Sciatic nerve (tissue), 2 donors: ENCODE measurements around the gene EIF1AX. TPM values are rescaled to one million over a fixed set of nuclear protein-coding genes. Genes with fewer than 3 reads are reported as not detected.
"Not testable (repeated sequence)": the region's sequence is repeated elsewhere in the genome, so short reads cannot be mapped to it uniquely, and the experiment has no call there.

Experiments used
- ATAC-seq: fragments of 200-7000 bp; cut with Tn5 transposase; one replicate; pipeline ENCODE4 v1.9.1; 2020; ENCODE audit warnings: mild to moderate bottlenecking, moderate library complexity
- DNase-seq: peaks from one replicate; pipeline ENCODE4 v3.0.0-alpha.2; 2020; ENCODE audit warnings: low spot score
- intact Hi-C: fragments of 100-400 bp; cut with DNase I; formaldehyde crosslinking; loops from one replicate; pipeline ENCODE4 v1.14.2; 2022
- total RNA-seq: library from RNA; stranded (reverse); fragmentation: NEBNext Ultra II Directional; extraction: Animal tissue kit (Norgen Biotek cat#: 25700); gene quantifications from one replicate; pipeline ENCODE4 v1.2.1, GENCODE V29; 2021
- donor health status: DM: no; HTN: no; CAD: no.
- donor health status: DM: no; HTN: no; CAD: no.

EIF1AX gene, protein sequence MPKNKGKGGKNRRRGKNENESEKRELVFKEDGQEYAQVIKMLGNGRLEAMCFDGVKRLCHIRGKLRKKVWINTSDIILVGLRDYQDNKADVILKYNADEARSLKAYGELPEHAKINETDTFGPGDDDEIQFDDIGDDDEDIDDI
- total RNA-seq: 82.4 TPM

DNA sequence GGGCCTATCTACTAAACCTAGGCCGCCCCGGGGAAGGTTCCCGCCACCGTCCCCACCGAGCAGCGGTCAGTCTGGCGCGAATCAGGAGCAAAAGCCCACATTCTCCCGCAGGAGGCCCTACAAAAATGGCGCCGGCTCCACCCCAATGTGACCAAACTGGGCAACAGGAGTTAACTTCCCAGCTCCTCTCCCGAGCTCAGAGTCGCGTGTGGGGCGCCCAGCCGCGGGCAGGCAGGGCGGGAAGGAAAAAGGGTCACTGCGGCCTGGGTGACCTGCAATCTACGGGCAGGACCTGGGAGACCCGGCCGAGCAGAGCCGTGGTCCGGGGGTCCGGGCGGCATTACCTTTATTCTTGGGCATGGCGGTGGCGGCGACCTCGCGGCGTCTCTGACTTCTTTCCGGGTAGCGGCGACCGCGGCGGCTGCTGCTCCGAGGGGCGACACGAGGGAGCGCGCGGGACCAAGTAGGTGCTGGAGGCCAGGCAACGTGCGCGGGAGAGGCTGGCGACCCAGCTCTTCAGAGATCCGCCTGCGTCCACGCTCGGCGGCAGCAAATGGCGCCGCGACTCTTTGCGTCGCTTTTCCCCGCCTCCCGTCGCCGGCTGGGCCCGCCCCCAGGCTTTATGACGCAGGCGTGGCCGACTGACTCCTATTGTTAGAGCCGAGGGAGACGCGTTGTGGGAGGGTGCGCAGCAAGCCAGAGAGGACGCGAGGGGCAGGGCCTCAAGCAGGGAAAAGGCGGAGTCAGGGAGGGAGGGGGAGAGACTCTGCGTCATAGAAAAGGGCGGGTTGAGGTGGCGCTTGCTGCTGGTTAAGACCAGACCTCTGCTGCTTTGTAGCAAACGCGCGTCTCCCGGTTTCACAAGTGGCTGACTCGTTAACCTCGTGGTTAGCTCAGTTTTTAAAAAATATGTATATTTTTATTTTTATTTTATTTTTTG, at the start of gene EIF1AX:
Gene EIF1AX (minus strand): TSS at position 558 of the 940 bp plus-strand sequence. CDS start 198 bp downstream, at position 360.
- ATAC-seq: peak; percentile 99
- intact Hi-C loops: no loop called here

DNA sequence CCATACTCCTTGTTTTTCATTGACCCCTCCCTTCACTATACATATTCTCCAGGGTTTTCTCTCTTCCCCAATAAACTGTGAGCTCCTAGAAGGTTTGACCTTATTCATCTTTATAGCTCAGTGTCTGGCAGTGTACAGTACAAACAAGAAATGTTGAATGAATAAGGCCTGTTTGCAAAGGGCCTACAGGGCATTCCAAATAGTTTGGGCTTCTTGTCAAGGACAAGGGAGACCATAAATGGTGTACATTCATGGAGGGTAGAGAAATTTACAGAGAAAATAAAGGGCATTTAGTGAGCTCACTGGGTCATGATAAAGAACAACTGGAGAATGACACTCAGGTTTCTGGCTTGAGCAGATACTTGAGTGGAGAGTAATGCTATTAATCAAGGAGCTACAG, 47.5 kb upstream of the EIF1AX start:
- DNase-seq (no peak), ATAC-seq (no peak)
- intact Hi-C loops: no loop called here

More for the DNA sequence above, at the start of gene EIF1AX:
- peak; percentile 99 for DNase-seq

DNA sequence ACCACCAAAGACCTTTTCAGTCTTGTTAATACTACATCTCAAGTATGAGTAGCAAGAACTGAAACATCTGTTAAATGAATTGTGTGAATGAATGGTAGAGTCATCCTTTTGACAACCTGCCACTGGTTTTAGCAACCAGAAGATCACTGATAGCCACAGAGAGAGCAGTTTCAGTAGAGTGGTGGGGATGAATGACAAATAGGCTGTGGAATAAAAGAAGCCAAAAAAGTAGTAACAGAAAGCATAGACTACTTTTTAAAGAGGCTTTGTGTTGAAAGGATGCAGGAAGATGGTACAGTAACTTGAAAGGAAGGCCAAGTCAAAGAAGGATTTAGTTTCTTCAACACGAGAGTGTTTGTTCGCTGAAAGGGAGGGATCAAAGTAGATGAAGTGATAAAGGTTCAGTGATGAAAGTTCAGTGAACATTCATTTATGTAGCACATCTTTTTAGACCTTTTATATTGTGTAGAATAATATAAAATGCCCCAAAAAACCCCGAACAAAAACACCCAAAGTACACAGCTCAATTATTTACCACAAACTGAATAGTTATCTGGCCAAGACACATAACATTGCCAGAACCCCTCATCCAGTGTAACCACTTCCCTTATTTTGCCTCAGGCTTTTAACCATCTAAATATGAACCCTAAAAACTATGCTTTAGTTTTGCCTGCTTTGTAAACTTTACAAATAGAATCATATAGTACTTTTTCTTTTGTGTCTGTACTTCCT, 40.1 kb upstream of the EIF1AX start:
- intact Hi-C loops: no loop called here
- ATAC-seq (no peak), DNase-seq (no peak)

DNA sequence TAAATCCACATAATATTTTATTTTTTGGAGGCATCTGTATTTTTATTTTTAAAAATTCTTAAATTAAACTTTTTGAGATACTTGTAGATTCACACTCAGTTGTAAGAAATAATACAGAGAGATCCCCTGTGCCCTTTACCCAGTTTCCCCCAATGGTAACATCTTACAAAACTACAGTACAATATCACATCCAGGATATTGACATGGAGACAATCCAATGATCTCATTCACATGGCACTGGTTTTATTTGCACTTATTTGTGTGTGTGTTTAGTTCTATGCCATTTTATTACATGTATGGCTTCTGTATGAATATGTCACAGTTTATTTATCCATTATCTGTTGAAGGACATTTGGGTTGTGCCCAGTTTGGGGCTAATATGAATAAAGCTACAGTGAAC, 35.5 kb upstream of the EIF1AX start:
- no peak for ATAC-seq
- intact Hi-C loops: no loop called here

DNA sequence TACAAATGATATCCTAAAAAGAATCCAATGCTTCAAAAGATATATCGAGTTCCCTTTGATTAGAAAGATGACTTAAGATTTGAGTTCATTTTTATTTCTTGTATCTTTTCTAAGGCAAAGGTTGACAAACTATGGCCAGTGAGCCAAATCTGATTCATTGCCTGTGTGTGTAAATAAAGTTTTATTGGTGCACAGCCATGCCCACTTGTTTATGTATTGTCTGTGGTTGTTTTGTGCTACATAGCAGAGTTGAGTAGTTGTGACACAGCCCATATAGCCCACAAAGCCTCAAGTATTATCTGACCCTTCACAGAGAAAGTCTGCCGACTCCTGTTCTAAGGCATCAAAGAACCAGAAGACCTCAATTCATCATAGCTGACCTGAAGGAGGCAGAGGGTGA, 32.2 kb upstream of the EIF1AX start:
- ATAC-seq (no peak), DNase-seq (no peak)
- intact Hi-C loops: no loop called here

More for the DNA sequence above, 35.5 kb upstream of the EIF1AX start:
- no peak for DNase-seq

DNA sequence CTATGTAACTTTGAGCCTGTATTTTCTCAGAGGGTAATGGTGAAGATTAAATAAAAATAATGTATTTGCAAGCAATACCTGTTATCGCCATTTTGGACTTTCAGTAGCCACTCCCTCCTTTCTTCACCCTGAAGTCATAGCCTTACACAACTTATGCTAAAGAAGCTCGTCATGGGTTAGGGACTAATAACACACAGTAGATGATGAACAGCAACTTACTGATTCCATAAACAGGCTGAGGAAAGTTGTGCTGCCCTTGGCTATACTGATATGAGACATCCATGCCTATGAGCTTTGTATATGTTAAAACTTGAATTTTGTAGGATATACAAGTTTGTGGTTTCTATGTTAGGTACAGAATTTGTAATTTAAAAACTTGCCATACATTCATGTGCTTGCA, 31.7 kb upstream of the EIF1AX start:
- ATAC-seq: no peak
- intact Hi-C loops: no loop called here
- DNase-seq: no peak

DNA sequence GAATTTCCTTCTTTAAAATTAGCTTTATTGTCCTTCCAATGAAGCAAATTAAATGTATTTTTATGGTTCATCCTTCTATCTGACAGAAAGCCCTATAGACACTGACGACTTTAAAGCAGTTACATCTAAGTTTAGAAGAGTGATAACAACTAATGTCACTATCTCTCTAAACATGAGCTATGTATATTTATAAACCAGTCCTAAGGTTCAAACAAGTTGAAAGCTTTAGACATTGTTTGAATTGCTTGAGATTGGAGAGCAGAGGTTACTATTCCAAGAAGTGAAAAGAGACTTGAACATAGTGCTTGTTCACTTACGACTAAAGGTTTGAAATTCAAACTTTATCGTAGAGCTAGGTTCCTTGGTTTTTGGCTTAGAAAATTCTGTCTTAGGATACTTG, 30.2 kb upstream of the EIF1AX start:
- intact Hi-C loops: no loop called here
- DNase-seq (no peak), ATAC-seq (no peak)

DNA sequence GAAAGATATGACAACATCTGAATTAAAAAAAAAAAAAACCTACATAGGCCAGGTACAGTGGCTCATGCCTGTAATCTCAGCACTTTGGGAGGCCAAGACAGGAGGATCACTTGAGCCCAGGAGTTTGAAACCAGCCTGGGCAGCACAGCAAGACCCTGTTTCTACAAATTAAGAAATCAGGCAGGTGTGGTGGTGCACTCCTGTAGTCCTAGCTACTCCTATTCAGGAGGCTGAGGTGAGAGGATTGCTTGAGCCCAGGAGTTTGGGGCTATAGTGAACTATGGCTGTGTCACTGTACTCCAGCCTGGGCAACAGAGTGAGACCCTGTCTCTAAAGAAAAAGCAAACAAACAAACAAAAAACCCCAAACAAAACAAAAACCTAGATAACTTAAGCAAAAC, 20.9 kb upstream of the EIF1AX start:
- intact Hi-C loops, DNase-seq, ATAC-seq: not testable (repeated sequence)

DNA sequence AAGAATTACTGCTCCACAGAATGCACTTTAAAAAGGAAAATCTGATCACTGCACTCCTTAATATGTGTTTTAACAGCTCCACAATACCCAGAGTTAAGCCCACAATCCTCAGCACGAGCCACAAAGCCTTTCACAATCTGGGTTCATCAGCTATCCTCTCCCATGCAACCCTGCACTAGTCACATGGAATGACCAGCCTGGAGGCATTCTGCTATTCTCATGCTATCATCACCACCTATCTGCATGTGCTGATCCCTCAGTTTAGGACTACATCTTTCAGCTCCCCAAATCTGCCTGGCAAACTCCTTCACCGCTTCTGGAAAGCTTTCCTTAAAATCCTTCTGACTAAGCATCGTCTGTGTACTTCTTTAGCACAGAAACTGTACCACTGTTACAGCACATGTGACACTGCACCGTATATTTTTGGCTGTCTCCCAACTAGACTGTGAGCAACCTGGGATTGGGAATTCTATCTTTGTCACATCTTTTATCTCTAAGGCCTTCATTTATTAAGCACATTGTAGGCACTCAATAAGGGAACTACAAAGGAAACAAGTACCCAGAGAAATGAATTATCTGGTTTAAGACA, 18.3 kb upstream of the EIF1AX start:
- DNase-seq (no peak), ATAC-seq (no peak)
- intact Hi-C loops: no loop called here

DNA sequence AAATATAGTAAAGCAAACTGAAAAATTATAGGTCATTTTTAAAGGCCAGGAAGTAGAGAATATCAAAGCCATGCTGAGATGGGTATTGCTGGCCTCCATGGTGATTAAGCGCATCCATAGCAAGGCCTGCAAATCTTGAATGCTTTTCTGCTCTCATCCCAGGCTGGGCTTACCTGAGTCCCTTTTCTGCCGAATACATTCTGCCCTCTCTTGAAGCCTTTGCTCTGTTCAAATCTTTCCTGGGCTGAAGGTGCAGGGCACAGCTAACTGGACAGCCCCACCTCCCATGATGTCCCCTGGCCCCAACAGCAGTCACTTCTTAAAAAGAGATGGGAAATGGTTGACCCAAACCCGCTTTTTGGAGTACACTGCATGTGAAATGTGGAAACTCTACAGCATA, 10.1 kb upstream of the EIF1AX start:
- intact Hi-C loops: no loop called here
- DNase-seq (no peak), ATAC-seq (no peak)

DNA sequence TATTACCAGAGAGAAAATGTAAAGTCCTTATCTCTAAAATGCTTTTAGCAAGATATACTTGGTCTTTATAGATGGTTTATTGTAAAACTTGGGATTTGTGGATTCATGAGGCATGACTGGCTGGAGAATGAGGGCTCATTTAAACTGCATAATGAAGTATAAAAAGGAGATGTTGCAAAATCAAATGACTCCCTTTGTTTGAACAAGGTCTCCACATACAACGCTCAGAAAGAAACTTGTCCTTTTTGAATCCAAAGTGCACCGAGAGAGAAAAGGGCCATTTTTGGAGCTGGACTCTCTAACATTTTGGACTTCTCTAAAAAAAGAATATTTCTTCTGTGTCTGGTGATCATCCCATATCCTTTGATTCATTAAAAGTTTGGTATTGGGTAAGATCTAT, 7.7 kb upstream of the EIF1AX start:
- ATAC-seq: no peak
- DNase-seq: no peak
- intact Hi-C loops: no loop called here

DNA sequence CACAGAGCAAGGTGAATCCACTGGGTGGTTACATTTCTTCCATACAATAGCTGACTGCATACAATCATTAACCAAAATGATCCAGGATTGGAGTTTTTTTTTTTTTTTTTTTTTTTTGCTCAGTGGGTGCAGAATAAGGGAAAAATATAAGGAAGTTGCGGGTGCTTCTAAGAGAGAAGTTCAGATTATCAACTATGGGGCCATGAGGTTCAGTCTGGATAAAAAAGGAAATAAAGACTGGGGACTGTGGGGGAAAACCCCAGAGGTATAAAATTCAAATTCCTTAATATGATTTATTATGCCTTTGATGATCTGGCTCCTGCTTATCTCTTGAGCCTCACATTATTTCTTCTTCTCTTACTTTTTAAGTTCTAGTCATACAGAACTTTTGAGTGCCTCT, 5.9 kb upstream of the EIF1AX start:
- intact Hi-C loops: no loop called here
- ATAC-seq (no peak), DNase-seq (no peak)

DNA sequence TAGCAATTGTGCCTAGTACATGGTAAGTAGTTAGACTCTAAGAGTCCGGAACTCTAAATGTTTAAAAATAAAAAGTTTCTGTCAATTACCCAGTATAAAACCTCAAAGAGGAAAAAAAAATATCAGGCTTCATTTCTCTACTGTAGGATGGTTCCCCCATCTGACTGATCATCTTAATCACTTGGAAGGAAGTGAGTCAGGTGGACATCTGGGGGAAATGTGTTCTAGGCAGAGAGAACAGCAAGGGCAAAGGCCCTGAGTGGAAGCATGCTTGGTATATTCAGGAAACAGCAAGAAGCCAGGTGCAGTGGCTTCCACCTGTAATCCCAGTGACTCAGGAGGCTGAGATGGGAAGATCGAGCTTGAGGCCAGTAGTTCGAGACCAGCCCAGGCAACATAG, 2.9 kb upstream of the EIF1AX start:
- no peak for DNase-seq
- intact Hi-C loops: no loop called here
- no peak for ATAC-seq

DNA sequence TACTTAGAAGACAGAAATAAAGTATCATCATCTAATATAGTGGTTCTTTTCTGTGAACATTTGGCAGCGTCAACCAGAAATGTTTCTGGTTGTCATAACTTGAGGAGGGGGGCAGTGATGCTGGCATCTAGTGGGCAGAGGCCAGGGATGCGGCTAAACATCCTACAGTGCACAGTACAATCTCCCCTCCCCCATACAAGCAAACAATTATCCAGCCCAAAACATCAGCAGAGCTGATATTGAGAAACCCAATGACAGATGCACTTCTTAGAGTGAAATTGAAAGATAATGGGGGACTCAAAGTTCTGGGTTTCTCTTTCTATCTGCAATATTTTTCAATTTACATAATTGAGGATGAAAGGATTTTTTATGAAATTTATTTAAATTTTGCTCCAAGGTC, 1.9 kb upstream of the EIF1AX start:
- ATAC-seq: no peak
- no peak for DNase-seq
- intact Hi-C loops: no loop called here

DNA sequence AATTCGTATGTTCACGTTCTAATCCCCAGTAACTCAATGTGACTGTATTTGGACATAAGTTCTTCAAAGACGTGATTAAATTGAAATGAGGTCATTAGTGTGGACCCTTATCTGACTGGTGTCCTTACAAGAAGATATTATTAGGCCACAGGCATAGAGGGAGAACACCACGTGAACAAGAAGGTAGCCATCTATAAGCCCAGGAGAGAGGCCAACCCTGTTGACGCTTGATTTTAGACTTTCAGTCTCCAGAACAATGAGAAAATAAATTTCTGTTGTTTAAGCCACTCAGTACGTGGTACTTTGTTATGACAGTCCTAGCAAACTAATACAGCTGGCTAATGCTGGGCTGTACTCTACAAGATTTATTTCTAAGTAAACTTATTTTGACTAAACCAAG, 1.5 kb upstream of the EIF1AX start:
- DNase-seq: no peak
- intact Hi-C loops: no loop called here
- no peak for ATAC-seq

DNA sequence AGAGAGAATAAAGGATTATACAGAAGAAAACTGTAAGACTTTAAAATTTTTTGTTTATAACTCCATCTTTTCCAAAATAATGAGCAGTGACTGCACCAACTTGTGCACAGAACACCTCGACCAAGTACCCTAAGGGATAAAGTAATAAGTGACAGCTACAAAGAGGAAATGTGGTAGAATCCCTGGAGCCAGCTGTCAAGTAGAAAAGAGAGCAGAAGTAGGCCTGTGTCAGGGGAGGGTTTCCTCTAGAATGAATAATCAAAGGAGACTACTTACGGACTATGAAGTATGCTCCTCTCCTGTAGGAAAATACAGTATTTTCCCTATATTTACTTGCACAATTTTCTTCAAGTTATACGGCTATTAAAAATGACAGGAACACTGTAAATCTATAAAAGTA, 1.2 kb downstream of the EIF1AX start:
- intact Hi-C loops: no loop called here
- DNase-seq (no peak), ATAC-seq (no peak)

DNA sequence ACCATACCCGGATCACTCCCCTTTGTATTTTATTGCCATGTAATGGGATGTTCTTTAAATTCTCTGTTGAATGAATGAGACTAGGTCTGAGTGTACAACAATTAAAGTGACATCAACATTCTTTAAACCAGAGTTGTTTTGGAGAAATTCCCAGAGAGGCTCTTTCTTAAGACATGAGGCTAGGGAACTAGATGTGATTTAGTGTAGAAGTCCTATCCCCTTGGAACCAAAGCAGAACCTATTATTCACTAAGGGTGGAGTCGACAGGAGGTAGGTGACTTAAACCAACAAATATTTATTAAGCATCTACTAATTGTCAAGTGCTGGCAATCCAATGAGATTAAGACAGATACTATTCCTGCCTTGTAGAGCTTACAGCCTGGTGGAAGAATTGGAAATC, 1.7 kb downstream of the EIF1AX start:
- ATAC-seq (no peak), DNase-seq (no peak)
- intact Hi-C loops: no loop called here

DNA sequence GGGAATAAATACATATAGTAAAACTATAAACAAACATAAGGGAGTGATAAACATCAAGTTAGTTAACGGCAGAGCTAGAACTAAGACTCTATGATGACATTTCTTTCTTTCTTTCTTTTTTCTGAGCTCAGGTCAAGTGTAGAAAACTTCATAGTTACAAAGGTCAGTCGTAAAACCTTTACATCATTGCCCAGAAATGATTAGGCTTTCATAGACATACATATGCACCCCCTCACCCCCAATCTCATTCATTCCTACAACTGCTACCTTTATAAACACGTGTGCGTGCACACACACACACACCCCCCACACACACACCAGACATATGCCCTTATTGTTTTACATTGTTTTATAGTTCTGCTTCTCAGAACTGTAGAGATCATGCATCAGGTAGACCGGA, 5.7 kb downstream of the EIF1AX start:
- ATAC-seq (no peak), DNase-seq (no peak)
- intact Hi-C loops: no loop called here

DNA sequence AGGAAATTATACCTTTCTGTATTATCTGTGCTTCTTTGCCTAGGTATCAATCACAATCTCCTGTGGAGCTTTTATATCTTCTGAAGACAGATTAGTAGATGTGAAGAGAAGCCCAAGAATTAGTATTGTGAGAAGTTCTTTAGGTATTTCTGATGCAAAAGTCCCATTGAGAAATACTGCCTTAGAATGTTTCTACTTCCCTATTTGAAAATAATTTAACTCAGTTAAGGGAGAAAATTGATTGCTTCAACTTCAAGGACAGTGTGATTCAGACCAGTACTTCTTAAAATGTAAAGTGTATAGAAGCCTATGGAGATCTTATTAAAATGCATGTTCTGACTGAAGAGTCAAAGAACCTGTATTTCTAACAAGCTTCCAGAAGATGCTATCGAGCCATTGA, 9.0 kb downstream of the EIF1AX start:
- DNase-seq: no peak
- no peak for ATAC-seq
- intact Hi-C loops: no loop called here

DNA sequence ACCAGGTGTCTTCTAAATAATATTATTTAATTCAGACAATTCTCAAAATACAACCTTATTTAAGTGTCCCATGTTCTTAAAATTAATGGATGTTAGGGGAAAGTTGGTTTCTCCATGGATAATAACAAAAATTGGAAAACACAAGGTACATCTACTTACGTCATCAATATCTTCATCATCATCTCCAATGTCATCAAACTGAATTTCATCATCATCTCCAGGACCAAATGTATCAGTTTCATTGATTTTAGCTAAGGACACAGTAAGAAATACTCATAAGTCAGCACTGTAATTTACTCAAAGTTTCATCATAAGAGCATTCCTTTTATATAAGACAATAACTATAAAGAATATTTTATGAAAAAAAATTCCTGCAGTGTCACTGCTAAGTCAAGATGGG, 11.3 kb downstream of the EIF1AX start:
- ATAC-seq (no peak), DNase-seq (no peak)
- intact Hi-C loops: no loop called here
